Chondrocyte (in vitro differentiated cells): Measurements from ENCODE around the gene KRT81. TPM values are rescaled to one million over a fixed set of nuclear protein-coding genes. Genes with fewer than 3 reads are reported as not detected.
A peak's percentile ranks its signal among the peaks of the same experiment; 100 is the strongest.

Experiments used
- DNase-seq: peaks from one replicate; pipeline ENCODE4 v3.0.0; 2021; ENCODE audit warnings: mixed read lengths, low spot score
- H3K27ac Mint-ChIP-seq: one replicate; pipeline ENCODE4 v1.8.0; 2021; ENCODE audit warnings: mild to moderate bottlenecking, moderate library complexity, mixed read lengths; ENCODE audit not compliant: unreplicated experiment
- H3K27me3 Mint-ChIP-seq: 2 replicates; pipeline ENCODE4 v1.8.0; 2021; ENCODE audit warnings: low read depth, mixed read lengths
- H3K36me3 Mint-ChIP-seq: 2 replicates; pipeline ENCODE4 v1.8.0; 2021; ENCODE audit warnings: low read depth, mixed read lengths
- H3K4me1 Mint-ChIP-seq: 2 replicates; pipeline ENCODE4 v1.8.0; 2021; ENCODE audit warnings: low read depth, mild to moderate bottlenecking, mixed read lengths
- H3K4me3 Mint-ChIP-seq: one replicate; pipeline ENCODE4 v1.8.0; 2021; ENCODE audit warnings: mild to moderate bottlenecking, moderate library complexity, mixed read lengths; ENCODE audit not compliant: unreplicated experiment
- H3K9me3 Mint-ChIP-seq: 2 replicates; pipeline ENCODE4 v1.8.0; 2021; ENCODE audit warnings: low read depth, mixed read lengths
- CTCF ChIP-seq: fragments of 200-600 bp; sonication (generic); IDR thresholded peaks from 2 replicates; pipeline ENCODE4 v1.5.0; 2021; ENCODE audit warnings: antibody characterized with exemption, mild to moderate bottlenecking, moderate library complexity
- total RNA-seq: library from RNA; stranded (reverse); gene quantifications from 3 replicates; pipeline ENCODE4 v1.2.1, GENCODE V29; 2021

The KRT81 gene
- total RNA-seq, 1 donor from 2014 or later = 1.3 TPM

- no peaks in the 10 kb centered on the region for H3K9me3 Mint-ChIP-seq
- no peak for DNase-seq
- H3K4me3 Mint-ChIP-seq = no peak overlapping the region
- no peak for TF ChIP-seq CTCF
- H3K36me3 Mint-ChIP-seq = peaks cover 1% of the 10 kb centered on the region
- H3K27ac Mint-ChIP-seq = no peak overlapping the region
- peaks cover 41% of the 10 kb centered on the region for H3K27me3 Mint-ChIP-seq
- no peaks in the 10 kb centered on the region for H3K4me1 Mint-ChIP-seq
Observed at GRCh38 chr12:52322069-52322468, 30.7 kb upstream of the KRT81 start.

- no peak for TF ChIP-seq CTCF
- Mint-ChIP-seq H3K4me3 (no peak overlapping the region), H3K27me3 (peaks cover 41% of the 10 kb centered on the region), H3K27ac (no peak overlapping the region), H3K9me3 (no peaks in the 10 kb centered on the region), H3K4me1 (no peaks in the 10 kb centered on the region), H3K36me3 (peaks cover 1% of the 10 kb centered on the region)
- peak; percentile 59 for DNase-seq
Observed at GRCh38 chr12:52321418-52321817, 30.1 kb upstream of the KRT81 start.

GRCh38 chr12:52320784-52321400 lies 29.6 kb upstream of the KRT81 start, which contains the start of gene KRT83:
KRT83 (minus strand) TSS chr12:52321398; CDS start chr12:52321335, 63 bp downstream.
- Mint-ChIP-seq H3K27ac (no peak within 1 kb of the TSS), H3K27me3 (peaks cover 41% of the 10 kb centered on the region)
- DNase-seq = peak; percentile 61

GRCh38 chr12:52319097-52319496 lies 27.8 kb upstream of the KRT81 start:
- Mint-ChIP-seq H3K4me1 (no peaks in the 10 kb centered on the region), H3K27me3 (peaks cover 39% of the 10 kb centered on the region), H3K36me3 (peaks cover 1% of the 10 kb centered on the region), H3K9me3 (no peaks in the 10 kb centered on the region), H3K27ac (no peak overlapping the region), H3K4me3 (no peak overlapping the region)
- peak; percentile 38 for TF ChIP-seq CTCF
- peak; percentile 46 for DNase-seq

More at GRCh38 chr12:52320784-52321400, 29.6 kb upstream of the KRT81 start, which contains the start of gene KRT83:
- Mint-ChIP-seq H3K36me3 (peaks cover 1% of the 10 kb centered on the region), H3K9me3 (no peaks in the 10 kb centered on the region), H3K4me3 (no peak within 1 kb of the TSS), H3K4me1 (no peaks in the 10 kb centered on the region)
- TF ChIP-seq CTCF = no peak

- Mint-ChIP-seq H3K27me3 (peaks cover 44% of the 10 kb centered on the region), H3K4me3 (no peak overlapping the region), H3K9me3 (no peaks in the 10 kb centered on the region), H3K27ac (no peak overlapping the region), H3K36me3 (peaks cover 1% of the 10 kb centered on the region), H3K4me1 (no peaks in the 10 kb centered on the region)
- peak; percentile 36 for DNase-seq
- no peak for TF ChIP-seq CTCF
Observed at GRCh38 chr12:52318241-52318990, 27.1 kb upstream of the KRT81 start.
